GM18868 (cell line): ENCODE results near the gene UGT8.
"Not testable (repeated sequence)": the region's sequence is repeated elsewhere in the genome, so short reads cannot be mapped to it uniquely, and the experiment has no call there.

Source experiments
- ATAC-seq: cut with Tn5 transposase; IDR thresholded peaks from one replicate; pipeline ENCODE4 v1.9.1; 2021; ENCODE audit warnings: mild to moderate bottlenecking, moderate library complexity; ENCODE audit not compliant: unreplicated experiment

Gene UGT8

DNA sequence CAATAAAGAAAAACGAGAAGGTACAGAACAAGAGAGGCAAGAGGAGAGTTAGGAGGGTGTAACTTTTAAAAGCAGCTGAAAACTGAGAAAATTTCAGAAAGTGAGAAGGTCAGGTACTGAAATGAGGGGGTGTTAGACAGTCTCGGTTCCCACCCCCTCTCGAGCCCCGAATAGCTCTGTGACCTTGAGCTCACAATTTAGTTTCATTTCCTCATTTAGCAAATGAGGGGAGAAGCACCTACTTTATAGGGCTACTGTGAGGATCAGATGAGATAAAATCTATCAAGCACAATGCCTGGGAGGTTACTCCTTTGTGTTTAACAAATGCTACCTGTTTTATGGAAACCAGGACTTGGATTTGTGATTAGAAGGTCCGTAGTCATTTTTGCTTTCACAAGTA, 4.9 kb downstream of the UGT8 start:
- peak; percentile 95 for ATAC-seq

DNA sequence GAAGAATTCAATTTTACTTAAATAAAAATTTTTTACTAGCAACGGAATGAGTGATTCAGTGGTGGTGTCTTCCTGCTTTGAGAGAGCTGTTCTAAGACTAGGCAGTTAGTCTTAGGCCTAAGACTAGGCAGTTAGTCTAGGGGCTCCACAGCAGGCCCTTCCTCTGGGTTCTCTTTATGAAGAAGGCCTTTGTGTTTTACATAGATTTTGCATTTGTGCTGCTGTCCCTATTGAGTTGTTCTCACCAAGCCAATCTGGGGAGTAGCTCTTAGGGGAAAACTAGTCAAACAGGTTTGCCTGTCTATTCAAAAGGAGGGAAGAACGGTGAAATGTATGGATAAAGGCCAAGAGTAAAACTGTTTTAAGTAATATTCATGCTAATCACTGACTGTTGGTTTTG, 7.6 kb downstream of the UGT8 start:
- ATAC-seq = no peak

DNA sequence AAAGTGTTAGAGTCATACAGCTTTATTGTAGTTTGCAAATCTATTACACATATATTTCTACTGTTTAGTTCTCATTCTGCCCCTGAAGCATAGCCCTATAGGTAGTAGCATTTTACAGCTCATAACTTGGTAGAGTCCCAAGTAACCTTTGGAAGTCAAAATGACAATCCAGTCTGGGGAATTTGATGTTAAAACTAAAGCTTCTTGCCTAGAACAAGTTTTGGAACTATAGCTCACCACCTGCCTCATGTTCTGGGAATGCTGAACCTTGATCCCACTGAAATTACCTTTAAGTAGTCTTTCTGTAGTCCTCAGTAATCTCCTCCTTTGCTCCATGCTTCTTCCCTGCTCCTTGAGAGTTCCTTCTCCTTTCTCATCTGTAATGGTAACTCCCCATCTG, 8.4 kb downstream of the UGT8 start:
- no peak for ATAC-seq

DNA sequence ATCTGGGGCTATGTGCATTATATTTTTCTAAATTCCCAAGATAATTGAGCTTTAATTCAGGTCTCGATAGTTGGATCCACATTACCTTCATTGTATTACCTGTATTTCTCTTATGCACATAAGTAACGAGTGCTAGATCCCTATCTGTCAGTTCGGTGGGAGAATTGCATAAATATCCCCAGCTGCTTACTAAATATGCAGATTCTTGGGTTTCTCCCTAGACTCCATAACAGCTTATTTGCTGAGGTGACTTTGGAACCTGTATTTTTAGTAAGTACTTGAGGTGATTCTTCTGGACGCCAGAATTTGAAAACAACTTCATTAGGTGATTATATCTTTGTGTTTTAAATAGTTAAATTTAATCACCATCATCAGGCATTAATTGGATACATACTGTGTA, 15.0 kb downstream of the UGT8 start:
- no peak for ATAC-seq

DNA sequence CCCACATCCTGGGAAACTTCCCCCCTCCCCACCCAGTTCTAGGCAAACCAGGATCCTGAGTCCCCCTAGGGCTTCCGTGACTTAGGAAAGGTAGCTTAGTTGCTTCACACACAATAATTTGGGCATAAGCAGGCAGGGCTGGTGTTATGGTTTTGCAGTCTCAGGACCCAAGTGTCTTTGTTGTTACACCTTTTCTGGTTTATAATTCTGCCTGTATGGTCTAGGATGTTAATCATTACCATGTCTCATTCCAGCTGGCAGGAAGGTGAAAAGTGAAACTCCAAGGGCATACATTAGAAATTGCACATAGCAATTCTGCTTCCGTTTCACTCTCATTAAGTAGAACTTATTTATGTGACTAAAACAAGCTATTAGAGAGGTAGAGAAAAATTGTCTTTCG, 16.8 kb downstream of the UGT8 start:
- ATAC-seq = no peak

DNA sequence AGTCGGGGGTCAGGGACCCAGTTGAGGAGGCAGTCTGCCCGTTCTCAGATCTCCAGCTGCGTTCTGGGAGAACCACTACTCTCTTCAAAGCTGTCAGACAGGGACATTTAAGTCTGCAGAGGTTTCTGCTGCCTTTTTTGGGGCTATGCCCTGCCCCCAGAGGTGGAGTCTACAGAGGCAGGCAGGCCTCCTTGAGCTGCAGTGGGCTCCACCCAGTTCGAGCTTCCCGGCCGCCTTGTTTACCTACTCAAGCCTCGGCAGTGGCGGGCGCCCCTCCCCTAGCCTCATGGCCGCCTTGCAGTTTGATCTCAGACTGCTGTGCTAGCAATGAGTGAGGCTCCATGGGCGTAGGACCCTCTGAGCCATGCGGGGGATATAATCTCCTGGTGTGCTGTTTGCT, 17.4 kb downstream of the UGT8 start:
- not testable (repeated sequence) for ATAC-seq

DNA sequence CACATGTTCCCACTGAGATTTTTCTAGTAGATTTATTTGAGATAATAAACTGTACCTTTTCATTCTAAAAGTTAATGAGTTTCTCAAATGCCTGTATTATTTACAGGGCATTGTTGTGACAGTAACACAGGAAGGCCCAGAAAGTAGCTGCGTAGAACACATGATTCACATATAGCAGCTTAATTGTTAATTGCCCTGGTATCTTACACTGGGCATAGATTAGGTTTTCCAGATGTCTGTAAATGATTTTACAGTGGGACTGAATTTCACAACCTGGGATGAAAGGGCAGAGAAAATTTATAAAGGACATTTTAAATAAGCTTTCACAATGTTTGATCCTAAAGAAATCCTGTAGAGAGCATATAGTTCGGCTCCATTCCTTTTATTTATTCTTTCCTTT, 27.6 kb downstream of the UGT8 start:
- no peak for ATAC-seq

DNA sequence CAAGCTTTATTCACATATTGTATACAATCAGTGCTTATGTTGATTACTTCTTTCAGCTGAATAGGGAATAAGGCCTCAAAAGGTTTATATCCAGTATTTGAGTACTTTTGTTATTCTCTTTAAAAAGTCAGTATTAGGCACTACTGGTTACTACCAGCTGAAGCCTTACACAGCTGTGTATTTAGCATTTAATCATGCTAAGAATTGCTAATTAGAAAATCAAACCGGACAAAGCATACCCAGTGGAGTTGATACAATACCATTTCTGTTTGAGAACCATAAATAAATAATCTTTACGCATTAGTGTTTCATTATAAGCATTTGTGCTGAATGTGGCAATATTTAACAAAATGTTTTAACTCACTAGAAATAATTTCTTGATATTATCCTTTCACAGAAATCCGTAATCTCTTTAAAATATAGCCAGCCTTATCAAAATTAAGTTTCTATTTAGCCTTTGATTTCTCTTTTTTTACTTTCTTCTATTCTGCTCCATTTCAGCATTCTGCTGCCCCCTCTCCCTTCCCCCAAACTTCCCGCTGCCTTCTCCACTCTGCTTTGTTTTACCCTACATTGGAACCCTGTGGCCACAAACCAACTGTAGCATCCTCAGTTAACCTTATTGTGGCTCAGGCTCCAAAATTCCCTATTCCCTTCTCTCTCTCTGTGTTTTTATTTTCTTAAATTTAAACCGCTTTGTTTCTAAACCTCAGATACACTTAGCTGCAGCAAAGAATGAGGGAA, 37.8 kb downstream of the UGT8 start:
- no peak for ATAC-seq

DNA sequence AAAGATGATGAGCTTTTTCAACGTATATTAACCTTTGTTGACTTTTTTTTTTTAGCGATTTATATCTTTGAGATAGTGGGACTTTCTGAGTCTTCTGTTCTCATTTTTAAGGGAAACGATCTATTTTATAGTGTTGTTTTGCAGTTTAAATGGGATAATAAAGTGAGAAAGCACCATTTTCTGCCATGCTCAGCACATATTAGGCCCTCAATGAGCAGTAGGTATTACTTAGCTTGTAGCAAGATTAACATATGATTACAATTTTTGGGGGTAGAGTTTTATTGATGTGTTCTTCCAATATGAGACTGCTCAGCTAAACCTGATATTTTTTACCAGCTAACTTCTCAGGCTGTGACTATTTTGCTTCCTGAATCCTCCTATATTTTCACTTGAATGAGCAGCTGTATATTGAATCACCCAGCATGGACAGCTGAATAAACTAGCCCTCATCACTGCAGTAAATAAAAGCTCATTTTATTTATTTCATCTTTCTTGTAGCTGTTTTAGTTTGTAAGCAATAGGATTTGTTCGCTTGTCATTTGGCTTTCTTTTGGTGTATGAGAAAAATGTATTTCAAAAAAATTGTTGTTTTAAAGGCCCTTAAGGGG, 43.7 kb downstream of the UGT8 start:
- no peak for ATAC-seq

DNA sequence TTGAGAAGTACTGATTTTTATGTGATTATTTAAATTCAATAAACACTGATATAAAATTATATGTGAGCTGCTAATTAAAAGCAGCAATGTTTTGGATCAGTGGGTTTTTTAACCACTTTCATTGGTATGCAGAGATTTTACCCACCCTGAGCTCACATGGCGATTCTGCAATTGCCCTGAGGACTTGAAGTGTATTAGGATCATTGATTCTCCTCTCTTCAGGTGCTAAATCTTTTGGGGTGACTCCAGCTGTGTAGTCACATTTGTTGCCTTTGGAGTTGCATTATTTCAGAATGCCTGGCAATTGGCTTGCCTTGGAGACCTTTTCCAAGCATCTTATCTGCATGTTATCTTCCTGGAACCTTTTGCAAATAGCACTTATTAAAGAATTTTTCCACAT, 51.3 kb downstream of the UGT8 start:
- no peak for ATAC-seq

DNA sequence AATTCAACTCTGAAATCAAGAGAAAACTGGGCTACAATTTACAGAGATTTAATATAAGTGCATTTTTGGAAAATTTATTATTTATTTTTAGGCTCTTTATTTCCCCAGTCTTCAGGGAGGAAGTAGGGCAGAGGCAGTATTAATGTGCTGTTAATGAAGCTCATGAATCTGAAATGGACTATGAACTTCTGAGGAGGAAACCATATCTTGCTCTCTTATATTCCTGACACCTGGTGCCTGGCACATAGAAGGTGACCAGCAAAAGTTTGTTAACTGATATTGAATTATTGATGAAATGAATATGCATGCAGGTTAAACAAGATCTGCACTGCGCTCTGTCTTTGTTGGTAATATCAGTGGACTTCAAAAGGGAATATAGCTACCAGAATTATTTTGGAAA, 55.1 kb downstream of the UGT8 start:
- no peak for ATAC-seq

DNA sequence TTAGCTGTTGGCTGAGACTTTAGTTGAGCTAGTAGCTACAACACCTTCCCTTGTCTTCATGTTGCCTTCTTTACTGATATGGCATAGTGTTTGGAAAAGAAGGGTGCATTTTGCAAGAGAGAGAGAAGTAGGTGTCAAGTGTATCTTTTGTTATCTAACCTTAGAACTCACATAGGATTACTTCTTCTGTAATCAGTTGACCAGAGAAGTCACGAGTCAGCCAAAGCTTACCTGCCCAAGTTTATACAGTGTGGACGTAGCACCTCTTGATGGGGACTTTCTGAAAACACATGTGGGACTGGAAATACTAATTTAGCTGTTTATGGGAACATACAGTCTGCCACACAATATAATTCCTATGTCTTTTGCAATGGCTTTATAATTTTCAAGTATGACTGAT, 56.0 kb downstream of the UGT8 start:
- ATAC-seq = no peak

DNA sequence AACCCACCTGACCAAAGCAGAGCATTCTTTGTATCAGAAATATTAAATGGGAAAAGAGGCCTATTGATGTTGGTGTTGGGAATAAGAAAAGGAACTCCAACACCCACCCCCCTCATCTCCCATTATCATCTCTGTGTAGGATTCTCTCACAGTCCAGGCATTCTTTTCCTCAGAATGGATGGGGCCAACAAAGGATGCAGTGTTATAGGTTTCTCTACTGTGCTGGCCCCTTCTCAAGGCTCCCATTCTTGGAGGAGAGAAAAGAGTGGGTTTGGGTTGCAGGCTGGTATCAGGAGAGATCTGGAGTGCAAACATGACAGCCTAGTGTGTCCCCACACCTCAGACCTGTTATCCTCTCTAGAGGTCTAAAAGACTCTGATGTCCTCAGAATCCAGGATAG, 59.6 kb downstream of the UGT8 start:
- ATAC-seq = no peak

DNA sequence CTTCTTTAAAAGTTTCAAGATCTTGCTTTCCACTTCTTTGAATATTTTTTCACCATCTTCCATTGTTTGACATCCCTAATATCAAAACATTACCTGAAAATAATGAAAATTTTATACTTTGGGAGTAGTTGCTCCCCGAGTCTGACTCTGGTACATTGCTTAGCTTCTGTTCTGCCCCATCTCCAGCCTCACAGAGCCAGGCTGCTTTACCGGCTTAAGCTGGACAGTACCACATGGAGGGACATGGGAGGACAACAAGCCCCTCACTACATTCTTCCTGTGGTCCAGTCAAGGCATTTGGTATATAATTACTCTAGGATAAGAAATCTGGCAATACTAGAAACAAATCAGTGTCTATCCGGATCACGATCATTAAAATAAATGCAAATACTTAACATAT, 60.2 kb downstream of the UGT8 start:
- no peak for ATAC-seq

DNA sequence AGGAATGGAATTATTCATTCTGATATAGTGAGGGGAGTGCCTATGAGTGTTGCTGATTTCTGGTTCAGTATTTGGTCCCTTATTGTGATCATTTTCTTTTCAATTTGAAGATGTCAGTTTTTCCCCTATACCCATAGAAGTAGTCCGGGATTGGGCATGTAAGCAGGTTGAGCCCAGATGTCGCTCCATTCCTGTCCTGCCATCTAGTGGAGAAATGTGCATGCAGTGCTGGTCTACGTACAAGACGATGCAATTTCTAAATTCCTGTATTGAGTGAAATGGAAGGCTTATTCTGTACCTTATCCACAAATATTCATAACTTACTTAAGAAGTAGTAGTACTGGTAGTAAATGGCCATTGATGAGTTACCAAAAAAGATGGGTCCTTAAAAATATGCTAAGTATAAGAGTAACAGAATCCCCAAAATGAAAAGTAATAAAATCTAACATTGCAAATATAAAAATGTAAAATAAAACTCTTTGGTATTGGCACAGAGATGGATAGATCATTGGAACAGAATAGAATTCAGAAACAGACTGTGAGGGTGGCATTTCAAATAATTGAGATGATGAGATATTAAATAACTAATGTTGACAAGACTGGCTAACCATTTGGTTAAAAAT, 60.9 kb downstream of the UGT8 start:
- ATAC-seq = peak; percentile 98

DNA sequence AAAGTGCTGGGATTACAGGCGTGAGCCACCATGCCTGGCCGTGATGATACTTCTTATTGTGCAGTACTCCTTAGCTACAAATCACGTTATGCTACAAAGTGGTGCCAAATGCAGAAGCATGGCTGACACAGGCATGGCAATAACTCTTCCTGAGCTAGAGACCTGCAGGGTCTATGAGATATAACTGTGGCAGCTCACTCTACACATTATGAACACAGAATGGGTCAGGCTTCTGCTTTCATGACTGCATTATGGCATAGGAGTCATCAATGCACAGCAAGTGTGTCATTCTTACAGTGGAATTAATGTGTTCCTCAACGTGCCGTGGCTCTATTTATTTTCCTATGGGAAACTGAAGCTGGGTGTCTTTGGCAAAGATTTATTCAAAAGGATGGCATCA, 64.5 kb downstream of the UGT8 start:
- ATAC-seq = no peak

DNA sequence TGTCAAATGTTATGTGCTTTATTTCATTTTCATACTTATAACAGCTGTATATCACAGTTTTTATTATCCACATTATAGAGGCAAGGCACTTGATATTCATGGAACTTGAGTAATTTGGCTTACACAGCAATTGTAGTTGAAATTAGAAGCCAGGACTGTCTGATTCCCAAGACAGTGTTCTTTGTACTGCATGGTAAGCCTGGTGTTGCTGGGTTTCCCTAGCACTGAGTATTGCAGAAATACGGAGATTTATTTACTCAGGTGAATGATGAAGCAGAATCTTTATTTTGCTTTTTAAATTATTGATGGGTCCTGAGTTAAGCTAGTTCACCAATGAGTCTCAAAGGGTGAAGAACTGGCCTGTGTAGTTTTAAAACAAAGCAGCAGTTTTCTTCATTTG, 70.0 kb downstream of the UGT8 start:
- no peak for ATAC-seq

DNA sequence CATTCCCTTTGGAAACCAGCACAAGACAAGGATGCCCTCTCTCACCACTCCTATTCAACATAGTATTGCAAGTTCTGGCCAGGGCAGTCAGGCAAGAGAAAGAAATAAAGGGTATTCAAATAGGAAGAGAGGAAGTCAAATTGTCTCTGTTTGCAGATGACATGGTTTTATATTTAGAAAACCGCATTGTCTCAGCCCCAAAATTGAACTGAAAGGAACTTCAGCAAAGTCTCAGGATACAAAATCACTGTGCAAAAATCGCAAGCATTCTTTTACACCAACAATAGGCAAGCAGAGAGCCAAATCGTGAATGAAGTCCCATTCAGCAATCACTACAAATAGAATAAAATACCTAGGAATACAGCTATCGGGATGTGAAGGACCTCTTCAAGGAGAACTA, 72.1 kb downstream of the UGT8 start:
- peak; percentile 67 for ATAC-seq

DNA sequence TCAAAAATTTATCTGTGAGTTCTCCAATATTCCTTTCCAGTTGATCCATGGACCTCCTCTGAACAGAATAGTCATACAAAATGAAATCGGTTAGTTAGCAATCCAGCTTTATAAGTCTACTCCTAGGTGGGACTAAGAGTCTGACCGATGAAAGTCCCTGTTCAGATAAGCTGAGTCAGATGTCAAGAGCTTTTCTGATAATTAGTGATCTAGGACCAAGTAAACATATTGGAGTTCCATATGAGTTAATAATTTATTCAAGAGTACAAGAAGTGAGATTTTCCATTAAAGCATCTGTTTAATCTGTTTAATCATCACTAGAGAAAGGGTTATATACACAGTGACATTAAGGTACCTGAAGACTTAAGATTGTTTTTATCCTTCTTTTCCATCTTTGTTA, 74.7 kb downstream of the UGT8 start:
- ATAC-seq = no peak

DNA sequence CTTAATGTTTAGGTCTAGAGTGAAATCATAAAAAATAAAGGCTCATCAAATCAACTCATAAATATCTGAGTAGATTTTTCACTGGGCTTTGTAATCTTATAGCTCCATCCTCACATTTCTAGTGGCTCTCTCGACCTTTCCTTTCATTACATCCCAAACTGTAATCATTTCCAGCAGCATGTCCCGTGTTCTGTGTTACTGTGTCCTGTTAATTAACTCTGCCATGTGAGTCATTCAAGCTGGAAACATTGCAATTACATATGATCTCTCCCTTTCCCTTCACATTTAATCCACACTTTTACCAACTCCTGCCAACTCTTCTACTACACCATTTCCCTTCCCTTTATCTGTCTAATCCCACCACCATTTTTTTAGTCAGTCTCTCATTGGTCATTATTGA, 75.5 kb downstream of the UGT8 start:
- no peak for ATAC-seq

DNA sequence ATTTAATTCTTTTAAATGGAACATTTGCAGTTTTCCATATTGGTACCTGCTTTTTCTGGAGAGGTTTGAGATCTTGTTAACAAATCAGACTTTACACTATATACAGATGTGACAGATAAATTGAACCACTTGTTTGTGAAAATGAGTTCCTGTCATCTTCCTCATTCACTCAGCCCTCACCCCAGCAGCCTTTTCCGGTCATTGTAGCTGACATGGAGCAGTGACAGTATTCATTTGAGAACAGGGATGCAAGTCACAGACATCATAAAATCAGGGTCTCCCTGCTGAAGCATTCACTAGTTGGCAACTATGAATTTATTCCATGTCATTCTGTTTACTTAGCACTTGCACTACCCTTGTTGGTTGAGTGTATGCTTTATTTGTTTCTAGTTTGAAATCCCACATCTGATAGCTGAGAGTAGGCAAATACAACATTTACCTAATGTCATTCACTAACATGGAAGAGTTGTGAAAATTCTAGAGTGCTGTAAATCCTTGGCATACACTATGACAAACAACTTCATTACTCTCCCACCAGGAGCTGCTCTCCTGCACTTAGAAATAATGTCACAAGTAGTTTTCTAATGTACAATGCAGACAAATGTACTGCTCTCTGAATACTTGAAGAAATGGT, 78.9 kb downstream of the UGT8 start:
- ATAC-seq = no peak

DNA sequence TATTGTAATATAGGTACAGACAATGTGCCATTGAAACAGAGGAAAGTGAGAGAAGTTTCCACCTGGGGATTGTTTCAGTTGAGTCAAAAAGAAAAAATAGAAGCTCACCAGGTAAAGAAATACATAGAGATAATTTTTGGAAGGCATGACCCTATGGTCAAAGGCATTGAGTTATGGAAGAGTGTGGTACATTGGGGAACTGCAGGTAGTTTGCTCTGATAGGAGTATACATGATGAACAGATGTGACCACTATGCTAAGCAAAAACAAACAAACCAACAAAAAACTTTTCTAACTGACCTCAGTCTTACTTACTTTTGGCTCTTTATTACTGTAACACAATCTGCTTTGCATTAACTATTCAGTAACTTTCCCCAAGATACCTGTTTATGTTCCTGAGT, 85.9 kb downstream of the UGT8 start:
- no peak for ATAC-seq
